Measurements from ENCODE around the gene PTGR2. TPM values are rescaled to one million over a fixed set of nuclear protein-coding genes. Genes with fewer than 3 reads are reported as not detected.
"Not testable (repeated sequence)": the region's sequence is repeated elsewhere in the genome, so short reads cannot be mapped to it uniquely, and the experiment has no call there.

Gene PTGR2
- total RNA-seq, 3 donors from 2014 or later, result 11.4 to 23.2 (median 17.2) TPM

- Histone ChIP-seq H3K9me3 (no peaks in the 10 kb centered on the region), H3K4me1 (ENCODE audit: low read depth) (no peaks in the 10 kb centered on the region), H3K36me3 (ENCODE audit: low read depth) (peaks cover 3% of the 10 kb centered on the region), H3K4me3 (no peak overlapping the region)
- ATAC-seq (no peak), DNase-seq (no peak)
- intact Hi-C loops (cut with DNase I, micrococcal nuclease), result no loop called here
- TF ChIP-seq, protein P1, sequence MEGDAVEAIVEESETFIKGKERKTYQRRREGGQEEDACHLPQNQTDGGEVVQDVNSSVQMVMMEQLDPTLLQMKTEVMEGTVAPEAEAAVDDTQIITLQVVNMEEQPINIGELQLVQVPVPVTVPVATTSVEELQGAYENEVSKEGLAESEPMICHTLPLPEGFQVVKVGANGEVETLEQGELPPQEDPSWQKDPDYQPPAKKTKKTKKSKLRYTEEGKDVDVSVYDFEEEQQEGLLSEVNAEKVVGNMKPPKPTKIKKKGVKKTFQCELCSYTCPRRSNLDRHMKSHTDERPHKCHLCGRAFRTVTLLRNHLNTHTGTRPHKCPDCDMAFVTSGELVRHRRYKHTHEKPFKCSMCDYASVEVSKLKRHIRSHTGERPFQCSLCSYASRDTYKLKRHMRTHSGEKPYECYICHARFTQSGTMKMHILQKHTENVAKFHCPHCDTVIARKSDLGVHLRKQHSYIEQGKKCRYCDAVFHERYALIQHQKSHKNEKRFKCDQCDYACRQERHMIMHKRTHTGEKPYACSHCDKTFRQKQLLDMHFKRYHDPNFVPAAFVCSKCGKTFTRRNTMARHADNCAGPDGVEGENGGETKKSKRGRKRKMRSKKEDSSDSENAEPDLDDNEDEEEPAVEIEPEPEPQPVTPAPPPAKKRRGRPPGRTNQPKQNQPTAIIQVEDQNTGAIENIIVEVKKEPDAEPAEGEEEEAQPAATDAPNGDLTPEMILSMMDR (IDR thresholded peaks at IDR 0.05), result no peak
Measured at GRCh38 chr14:73896521-73896920, 44.9 kb downstream of the PTGR2 start.

- H3K9me3 ChIP-seq, result no peaks in the 10 kb centered on the region
- no peak for DNase-seq
- no peak for ATAC-seq
- TF ChIP-seq, protein P1 (IDR thresholded peaks at IDR 0.05), result no peak
- no peaks in the 10 kb centered on the region for H3K4me1 ChIP-seq (ENCODE audit: low read depth)
- H3K36me3 ChIP-seq (ENCODE audit: low read depth), result no peaks in the 10 kb centered on the region
- intact Hi-C loops (cut with DNase I, micrococcal nuclease), result no loop called here
- H3K4me3 ChIP-seq, result no peak overlapping the region
Measured at GRCh38 chr14:73903028-73903427, 51.4 kb downstream of the PTGR2 start.

GRCh38 chr14:73909681-73910080, 58.0 kb downstream of the PTGR2 start:
- TF ChIP-seq, protein P1 (IDR thresholded peaks at IDR 0.05), result no peak
- Histone ChIP-seq H3K4me1 (ENCODE audit: low read depth) (no peaks in the 10 kb centered on the region), H3K36me3 (ENCODE audit: low read depth) (no peaks in the 10 kb centered on the region), H3K9me3 (no peaks in the 10 kb centered on the region), H3K4me3 (no peak overlapping the region)
- no peak for ATAC-seq
- no peak for DNase-seq
- intact Hi-C loops (cut with DNase I, micrococcal nuclease), result no loop called here

DNA sequence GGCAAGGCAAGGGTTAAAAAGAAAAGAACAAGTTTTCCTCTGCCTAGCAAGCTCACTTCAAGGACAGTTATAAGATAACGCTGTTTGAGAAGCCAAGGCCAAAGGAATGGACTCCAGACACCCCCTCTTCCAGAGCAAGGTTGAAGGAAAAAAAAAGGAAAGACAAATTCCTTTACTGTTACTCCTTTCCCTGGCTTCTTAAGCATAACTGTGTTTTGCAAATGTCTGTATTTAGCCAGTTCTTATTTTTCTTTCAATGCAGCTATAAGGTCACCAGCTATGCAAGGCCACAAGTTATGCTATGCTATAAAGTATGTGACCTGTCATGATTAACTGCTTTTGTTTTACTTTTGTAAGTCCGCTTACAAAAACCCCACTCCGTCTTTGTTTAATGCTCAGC, 61.6 kb downstream of the PTGR2 start:
- no peak for ATAC-seq
- no peak for DNase-seq
- Histone ChIP-seq H3K4me1 (ENCODE audit: low read depth) (no peaks in the 10 kb centered on the region), H3K9me3 (no peaks in the 10 kb centered on the region), H3K4me3 (no peak overlapping the region), H3K36me3 (ENCODE audit: low read depth) (no peaks in the 10 kb centered on the region)
- TF ChIP-seq, protein P1 (IDR thresholded peaks at IDR 0.05), result no peak
- intact Hi-C loops (cut with DNase I, micrococcal nuclease), result no loop called here

GRCh38 chr14:73916324-73916723, 64.7 kb downstream of the PTGR2 start:
- no peaks in the 10 kb centered on the region for H3K36me3 ChIP-seq (ENCODE audit: low read depth)
- H3K4me3 ChIP-seq, result no peak overlapping the region
- intact Hi-C loops (cut with DNase I, micrococcal nuclease), result no loop called here
- H3K9me3 ChIP-seq, result no peaks in the 10 kb centered on the region
- H3K4me1 ChIP-seq (ENCODE audit: low read depth), result no peaks in the 10 kb centered on the region
- no peak for ATAC-seq
- DNase-seq, result no peak
- TF ChIP-seq, protein P1 (IDR thresholded peaks at IDR 0.05), result no peak

DNA sequence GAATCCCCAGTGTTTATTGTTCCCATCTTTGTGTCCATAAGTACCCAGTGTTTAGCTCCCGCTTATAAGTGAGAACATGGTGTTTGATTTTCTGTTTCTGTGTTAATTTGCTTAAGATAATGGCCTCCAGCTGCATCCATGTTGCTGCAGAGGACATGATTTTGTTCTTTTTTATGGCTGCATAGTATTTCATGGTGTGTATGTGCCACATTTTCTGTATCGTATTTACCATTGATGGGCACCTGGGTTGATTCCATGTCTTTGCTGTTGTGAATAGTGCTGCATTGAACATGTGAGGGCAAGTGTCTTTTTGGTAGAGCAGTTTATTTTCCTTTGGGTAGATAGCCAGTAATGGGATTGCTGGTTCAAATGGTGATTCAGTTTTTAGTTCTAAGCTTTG, 67.8 kb downstream of the PTGR2 start:
- H3K36me3 ChIP-seq (ENCODE audit: low read depth); H3K9me3 ChIP-seq; ATAC-seq; intact Hi-C loops (cut with DNase I, micrococcal nuclease); DNase-seq; H3K4me1 ChIP-seq (ENCODE audit: low read depth); H3K4me3 ChIP-seq: not testable (repeated sequence)

All from mucosa of descending colon (tissue), 3 donors.